ENCODE measurements around the gene FBXO31. TPM values are rescaled to one million over a fixed set of nuclear protein-coding genes. Genes with fewer than 3 reads are reported as not detected.

FBXO31 gene
- total and polyA plus RNA-seq, 12 donors, result 15.1 to 94.3 (median 72.4) TPM

GRCh38 chr16:87323727-87324410 lies 59.7 kb downstream of the FBXO31 start:
- intact Hi-C loops (cut with DNase I), result loop anchor here in 5 of 10 donors (2.0 to 5.0 kb wide), 3 partner anchors 57 to 68 kb away; partner anchors contain the start of genes FBXO31 (in 3 of the 5) and MAP1LC3B (in 1 of the 5)
- Histone ChIP-seq H3K4me1 (peaks cover 0 to 21% (median 5%) of the 10 kb centered on the region in 9 donors), H3K9me3 (no peaks in the 10 kb centered on the region), H3K36me3 (peaks cover 0 to 25% (median 0%) of the 10 kb centered on the region in 9 donors), H3K27me3 (no peaks in the 10 kb centered on the region), H3K27ac (no peak overlapping the region), H3K4me3 (no peak overlapping the region)
- 89 to 90% methylated on average over 21 of the region's 21 CpGs for WGBS, 2 donors
- ATAC-seq (no peak), DNase-seq (no peak)
- no peak for TF ChIP-seq CTCF (IDR thresholded peaks at IDR 0.05)

GRCh38 chr16:87322833-87323726 lies 60.5 kb downstream of the FBXO31 start:
- Histone ChIP-seq H3K27ac (no peak overlapping the region), H3K4me1 (peaks cover 3 to 21% (median 12%) of the 10 kb centered on the region in 9 donors), H3K9me3 (no peaks in the 10 kb centered on the region), H3K27me3 (no peaks in the 10 kb centered on the region), H3K4me3 (no peak overlapping the region), H3K36me3 (peaks cover 0 to 17% (median 0%) of the 10 kb centered on the region in 9 donors)
- no peak for ATAC-seq
- TF ChIP-seq CTCF (IDR thresholded peaks at IDR 0.05), result no peak
- 90 to 91% methylated on average over 35 of the region's 35 CpGs for WGBS, 2 donors
- intact Hi-C loops (cut with DNase I), result loop anchor here in 4 of 10 donors (5.0 kb wide), 2 partner anchors 59 to 69 kb away; partner anchors contain the start of genes FBXO31 (in 3 of the 4) and MAP1LC3B (in 1 of the 4)
- DNase-seq, result no peak

GRCh38 chr16:87322360-87322759 lies 61.2 kb downstream of the FBXO31 start:
- 93 to 94% methylated on average over 9 of the region's 9 CpGs for WGBS, 2 donors
- Histone ChIP-seq H3K27ac (no peak overlapping the region), H3K4me1 (peaks cover 3 to 24% (median 14%) of the 10 kb centered on the region in 9 donors), H3K4me3 (no peak overlapping the region), H3K36me3 (peaks cover 0 to 10% (median 0%) of the 10 kb centered on the region in 9 donors), H3K27me3 (no peaks in the 10 kb centered on the region), H3K9me3 (no peaks in the 10 kb centered on the region)
- no peak for TF ChIP-seq CTCF (IDR thresholded peaks at IDR 0.05)
- intact Hi-C loops (cut with DNase I), result loop anchor here in 4 of 10 donors (5.0 kb wide), 2 partner anchors 60 to 70 kb away; partner anchors contain the start of genes FBXO31 (in 3 of the 4) and MAP1LC3B (in 1 of the 4)
- no peak for DNase-seq
- no peak for ATAC-seq

Data from heart right ventricle (tissue), 16 donors.